ENCODE results near the gene BBX.

BBX gene

DNA sequence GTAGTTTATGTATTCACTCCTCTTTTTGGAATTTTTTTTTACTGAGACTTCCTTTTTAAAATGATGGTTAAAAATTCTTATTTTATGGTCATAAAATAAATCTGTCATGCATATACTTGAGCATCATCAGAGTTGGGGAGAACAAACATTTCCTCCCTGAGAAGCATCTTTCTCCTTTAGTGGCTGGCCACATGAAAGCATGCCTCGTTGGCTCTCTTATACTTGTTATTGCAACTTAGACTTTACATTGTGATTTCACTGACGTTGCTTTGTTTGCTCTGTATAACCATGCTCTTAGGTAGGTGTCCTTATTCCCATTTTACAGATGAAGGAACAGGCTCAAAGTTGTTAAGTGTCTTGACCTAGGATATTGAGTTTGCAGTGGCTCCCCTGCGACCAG is 18.1 kb downstream of the BBX start:
- TF ChIP-seq, protein P1, sequence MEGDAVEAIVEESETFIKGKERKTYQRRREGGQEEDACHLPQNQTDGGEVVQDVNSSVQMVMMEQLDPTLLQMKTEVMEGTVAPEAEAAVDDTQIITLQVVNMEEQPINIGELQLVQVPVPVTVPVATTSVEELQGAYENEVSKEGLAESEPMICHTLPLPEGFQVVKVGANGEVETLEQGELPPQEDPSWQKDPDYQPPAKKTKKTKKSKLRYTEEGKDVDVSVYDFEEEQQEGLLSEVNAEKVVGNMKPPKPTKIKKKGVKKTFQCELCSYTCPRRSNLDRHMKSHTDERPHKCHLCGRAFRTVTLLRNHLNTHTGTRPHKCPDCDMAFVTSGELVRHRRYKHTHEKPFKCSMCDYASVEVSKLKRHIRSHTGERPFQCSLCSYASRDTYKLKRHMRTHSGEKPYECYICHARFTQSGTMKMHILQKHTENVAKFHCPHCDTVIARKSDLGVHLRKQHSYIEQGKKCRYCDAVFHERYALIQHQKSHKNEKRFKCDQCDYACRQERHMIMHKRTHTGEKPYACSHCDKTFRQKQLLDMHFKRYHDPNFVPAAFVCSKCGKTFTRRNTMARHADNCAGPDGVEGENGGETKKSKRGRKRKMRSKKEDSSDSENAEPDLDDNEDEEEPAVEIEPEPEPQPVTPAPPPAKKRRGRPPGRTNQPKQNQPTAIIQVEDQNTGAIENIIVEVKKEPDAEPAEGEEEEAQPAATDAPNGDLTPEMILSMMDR (IDR thresholded peaks at IDR 0.05; ENCODE audit: low read depth, low read length), result no peak
- no peak for DNase-seq (ENCODE audit: extremely low read depth, low read depth)

DNA sequence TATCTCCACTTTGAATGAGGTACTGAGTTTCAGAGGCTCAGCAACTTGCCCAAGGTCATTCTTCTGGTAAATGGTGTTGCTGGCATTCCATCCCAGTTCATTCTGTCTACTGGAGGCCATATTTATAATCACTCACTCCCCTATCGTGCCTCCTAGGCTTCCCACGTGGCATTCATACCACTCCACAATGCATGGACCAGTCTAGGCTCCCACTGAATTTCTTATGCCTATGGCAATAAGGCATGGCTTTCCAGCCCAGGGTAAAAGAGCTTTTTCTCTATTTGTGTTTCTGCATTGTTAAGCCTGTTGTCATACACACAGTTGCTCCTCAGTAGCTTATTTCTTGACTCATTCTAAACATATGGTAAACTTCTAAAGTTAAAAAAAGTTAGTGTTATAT is 19.9 kb downstream of the BBX start:
- DNase-seq (ENCODE audit: extremely low read depth, low read depth), result no peak
- TF ChIP-seq, protein P1 (IDR thresholded peaks at IDR 0.05; ENCODE audit: low read depth, low read length), result no peak

DNA sequence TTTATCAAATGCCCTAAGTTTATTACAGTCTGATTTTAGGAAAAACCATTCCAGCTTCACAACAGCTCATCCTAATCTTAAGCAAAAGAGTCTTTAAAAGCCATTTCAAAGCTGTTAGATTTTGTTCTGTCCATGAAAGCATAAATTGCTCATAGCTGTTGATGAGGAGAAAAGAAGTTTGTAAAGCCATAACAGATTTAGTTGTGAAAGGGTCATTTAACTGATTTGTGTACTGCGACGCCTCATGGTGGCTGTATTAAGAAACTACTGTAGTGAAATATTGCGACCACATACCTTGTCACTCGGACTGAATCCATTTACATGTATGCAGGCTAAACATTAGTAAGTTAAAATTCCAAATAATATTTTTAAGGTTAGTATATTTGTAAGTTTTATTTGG is 20.9 kb downstream of the BBX start:
- TF ChIP-seq, protein P1 (IDR thresholded peaks at IDR 0.05; ENCODE audit: low read depth, low read length), result no peak
- DNase-seq (ENCODE audit: extremely low read depth, low read depth), result no peak

DNA sequence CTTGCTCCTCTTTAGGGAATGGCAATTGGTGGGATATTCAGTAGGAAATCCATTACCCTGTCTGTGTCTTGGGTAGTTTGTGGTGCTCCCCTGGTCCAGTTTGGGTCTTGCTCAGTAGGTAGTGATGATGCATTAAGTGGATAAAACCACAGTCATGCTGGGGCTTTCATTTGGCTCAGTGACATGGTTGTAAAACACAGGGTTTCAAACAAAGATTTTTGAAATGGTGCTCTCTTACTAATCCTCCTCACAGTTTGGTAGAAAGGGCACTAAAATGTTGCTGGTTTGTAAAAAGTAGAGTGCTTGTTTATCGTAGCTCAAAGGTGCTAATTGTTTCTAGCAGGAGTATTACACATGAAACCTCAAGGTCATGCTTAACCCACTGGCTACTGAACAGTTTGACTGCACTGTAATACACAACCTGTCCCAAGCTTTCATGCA is 22.9 kb downstream of the BBX start:
- no peak for DNase-seq (ENCODE audit: extremely low read depth, low read depth)
- TF ChIP-seq, protein P1 (IDR thresholded peaks at IDR 0.05; ENCODE audit: low read depth, low read length), result no peak

DNA sequence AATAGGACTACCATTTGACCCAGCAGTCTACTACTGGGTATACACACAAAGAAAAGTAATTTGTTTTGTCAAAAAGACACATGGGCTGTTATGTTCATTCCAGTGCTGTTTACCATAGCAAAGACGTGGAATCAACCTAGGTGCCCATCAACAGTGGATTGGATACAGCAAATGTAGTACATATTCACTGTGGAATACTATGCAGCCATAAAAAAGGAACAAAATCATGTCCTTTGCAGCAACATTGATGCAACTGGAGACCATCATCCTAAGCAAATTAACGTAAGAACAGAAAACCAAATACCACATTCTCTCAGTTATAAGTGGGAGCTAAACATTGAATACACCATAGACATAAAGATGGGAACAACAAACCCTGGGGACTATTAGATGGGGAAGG is 25.8 kb downstream of the BBX start:
- TF ChIP-seq, protein P1 (IDR thresholded peaks at IDR 0.05; ENCODE audit: low read depth, low read length), result no peak
- no peak for DNase-seq (ENCODE audit: extremely low read depth, low read depth)

DNA sequence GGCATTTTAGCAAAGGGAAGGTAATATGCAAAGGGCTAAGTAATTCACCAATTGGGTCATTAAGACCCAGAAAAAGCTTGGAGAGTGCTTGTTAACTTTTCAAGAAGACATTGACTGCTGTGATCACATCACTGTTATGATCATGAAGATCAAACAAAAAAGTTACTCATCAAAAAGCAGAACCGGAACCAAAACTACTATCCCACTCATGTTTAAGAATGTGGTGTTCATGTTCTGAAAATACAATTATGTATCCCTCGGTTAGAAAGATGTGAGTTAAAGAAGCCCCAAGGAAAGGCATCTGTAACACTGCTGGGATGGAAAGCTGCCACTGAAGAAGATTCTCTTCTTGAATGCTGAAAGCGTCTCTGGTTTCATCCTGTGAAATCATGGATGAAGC is 32.6 kb downstream of the BBX start:
- TF ChIP-seq, protein P1 (IDR thresholded peaks at IDR 0.05; ENCODE audit: low read depth, low read length), result no peak
- no peak for DNase-seq (ENCODE audit: extremely low read depth, low read depth)

DNA sequence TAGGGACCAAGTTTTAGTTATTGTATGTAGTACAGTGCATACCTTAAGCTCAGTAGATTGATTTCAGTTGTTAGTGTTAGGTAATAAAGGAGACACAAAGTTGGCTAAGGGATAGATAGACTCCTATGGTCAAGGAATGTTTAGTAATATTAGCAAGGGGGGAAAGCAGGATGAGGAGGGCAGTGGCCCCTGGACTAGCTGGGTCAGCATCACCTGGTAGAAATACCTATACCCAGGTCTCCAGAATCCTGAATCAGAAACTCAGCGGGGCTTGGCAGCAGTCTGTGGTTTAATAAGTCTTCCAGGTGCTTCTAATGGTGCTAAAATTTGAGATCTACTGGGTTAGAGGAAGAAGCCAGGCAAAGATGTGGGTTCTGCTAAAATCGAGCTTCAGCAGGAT is 35.0 kb downstream of the BBX start:
- no peak for DNase-seq (ENCODE audit: extremely low read depth, low read depth)
- TF ChIP-seq, protein P1 (IDR thresholded peaks at IDR 0.05; ENCODE audit: low read depth, low read length), result no peak
